Loucy (cell line): ENCODE results near the gene NSL1.

ENCODE experiments used
- H2AFZ ChIP-seq: fragments of 200-600 bp; sonication (generic); 2 replicates; pipeline ENCODE4 v1.6.0; 2016; ENCODE audit warnings: antibody characterized with exemption, mild to moderate bottlenecking, low read length, moderate library complexity
- H3F3A ChIP-seq: fragments of 200-600 bp; 2 replicates; pipeline ENCODE4 v1.6.0; 2016; ENCODE audit warnings: antibody characterized with exemption, low read depth, mild to moderate bottlenecking
- H3K27me3 ChIP-seq: fragments of 200-600 bp; sonication (generic); 2 replicates; pipeline ENCODE4 v1.6.1; 2014; ENCODE audit warnings: low read length, mild to moderate bottlenecking; ENCODE audit not compliant: insufficient read depth, poor library complexity, severe bottlenecking
- H3K36me3 ChIP-seq: fragments of 200-600 bp; sonication (generic); 2 replicates; pipeline ENCODE4 v1.6.1; 2016; ENCODE audit warnings: low read length; ENCODE audit not compliant: insufficient read depth
- H3K4me1 ChIP-seq: fragments of 200-600 bp; sonication (generic); 2 replicates; pipeline ENCODE4 v1.5.1; 2014; ENCODE audit warnings: low read length, mild to moderate bottlenecking; ENCODE audit not compliant: insufficient read depth, poor library complexity, severe bottlenecking
- H3K4me2 ChIP-seq: fragments of 200-600 bp; sonication (generic); 2 replicates; pipeline ENCODE4 v1.6.0; 2014; ENCODE audit warnings: antibody characterized with exemption, low read length, low read depth, mild to moderate bottlenecking; ENCODE audit not compliant: poor library complexity, severe bottlenecking
- H3K4me3 ChIP-seq: fragments of 200-600 bp; sonication (generic); 2 replicates; pipeline ENCODE4 v1.5.1; 2014; ENCODE audit warnings: low read length, mild to moderate bottlenecking, mixed read lengths; ENCODE audit not compliant: poor library complexity, severe bottlenecking
- H3K79me2 ChIP-seq: fragments of 200-600 bp; sonication (generic); 2 replicates; pipeline ENCODE4 v1.6.1; 2014; ENCODE audit warnings: low read length; ENCODE audit not compliant: insufficient read depth
- H3K9ac ChIP-seq: fragments of 200-600 bp; sonication (generic); 2 replicates; pipeline ENCODE4 v1.6.0; 2014; ENCODE audit warnings: mild to moderate bottlenecking, low read depth, low read length, moderate library complexity; ENCODE audit not compliant: poor library complexity, severe bottlenecking
- H3K9me2 ChIP-seq: fragments of 200-600 bp; sonication (generic); replicated peaks from 2 replicates; pipeline ENCODE4 v1.6.1; 2016; ENCODE audit warnings: low read depth, low read length, mixed read lengths
- H3K9me3 ChIP-seq: fragments of 200-600 bp; sonication (generic); 2 replicates; pipeline ENCODE4 v1.6.1; 2014; ENCODE audit warnings: mild to moderate bottlenecking, antibody characterized with exemption, low read length, low read depth; ENCODE audit not compliant: insufficient read depth
- H4K20me1 ChIP-seq: fragments of 200-600 bp; sonication (generic); 2 replicates; pipeline ENCODE4 v1.6.0; 2014; ENCODE audit warnings: antibody characterized with exemption, low read length, mild to moderate bottlenecking; ENCODE audit not compliant: insufficient read depth, poor library complexity, severe bottlenecking
- EZH2phosphoT487 ChIP-seq: fragments of 200-600 bp; IDR thresholded peaks from 2 replicates; pipeline ENCODE4 v1.6.1; 2018; ENCODE audit warnings: antibody characterized with exemption, mild to moderate bottlenecking, moderate library complexity, borderline replicate concordance
- TF ChIP-seq, protein P1 (sequence below): fragments of 200-600 bp; sonication (generic); conservative IDR thresholded peaks from 2 replicates; pipeline ENCODE4 v1.5.1; 2014; ENCODE audit warnings: mild to moderate bottlenecking, antibody characterized with exemption, low read length

The NSL1 gene

DNA sequence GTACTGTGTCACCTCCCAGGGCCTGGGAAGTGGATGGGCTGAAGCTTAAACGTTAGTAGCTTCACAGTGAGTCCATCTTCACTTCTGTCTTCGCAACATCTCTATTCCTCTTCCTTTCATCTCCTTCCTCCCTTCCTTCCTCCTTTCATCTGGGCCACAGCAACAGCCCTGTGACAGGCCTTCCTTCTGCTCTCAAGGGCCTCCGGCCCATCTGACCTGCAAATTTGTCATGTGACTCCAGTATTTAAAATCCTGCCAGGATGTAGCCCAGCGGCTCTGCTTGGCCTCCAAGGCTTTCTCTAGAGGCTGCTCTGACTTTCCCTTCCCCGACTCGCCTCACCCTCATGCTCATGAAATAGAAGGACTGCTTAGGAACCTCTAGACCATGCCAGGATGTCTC is 81.0 kb downstream of the NSL1 start:
- no peaks in the 10 kb centered on the region for H3K9me2 ChIP-seq
- H3F3A ChIP-seq = no peaks in the 10 kb centered on the region
- no peak overlapping the region for H2AFZ ChIP-seq
- H3K27me3 ChIP-seq = no peaks in the 10 kb centered on the region
- no peaks in the 10 kb centered on the region for H3K79me2 ChIP-seq
- H4K20me1 ChIP-seq = no peaks in the 10 kb centered on the region
- no peak overlapping the region for H3K4me2 ChIP-seq
- no peaks in the 10 kb centered on the region for H3K9me3 ChIP-seq
- H3K4me3 ChIP-seq = no peak overlapping the region
- TF ChIP-seq EZH2phosphoT487 = no peak
- TF ChIP-seq, protein P1, sequence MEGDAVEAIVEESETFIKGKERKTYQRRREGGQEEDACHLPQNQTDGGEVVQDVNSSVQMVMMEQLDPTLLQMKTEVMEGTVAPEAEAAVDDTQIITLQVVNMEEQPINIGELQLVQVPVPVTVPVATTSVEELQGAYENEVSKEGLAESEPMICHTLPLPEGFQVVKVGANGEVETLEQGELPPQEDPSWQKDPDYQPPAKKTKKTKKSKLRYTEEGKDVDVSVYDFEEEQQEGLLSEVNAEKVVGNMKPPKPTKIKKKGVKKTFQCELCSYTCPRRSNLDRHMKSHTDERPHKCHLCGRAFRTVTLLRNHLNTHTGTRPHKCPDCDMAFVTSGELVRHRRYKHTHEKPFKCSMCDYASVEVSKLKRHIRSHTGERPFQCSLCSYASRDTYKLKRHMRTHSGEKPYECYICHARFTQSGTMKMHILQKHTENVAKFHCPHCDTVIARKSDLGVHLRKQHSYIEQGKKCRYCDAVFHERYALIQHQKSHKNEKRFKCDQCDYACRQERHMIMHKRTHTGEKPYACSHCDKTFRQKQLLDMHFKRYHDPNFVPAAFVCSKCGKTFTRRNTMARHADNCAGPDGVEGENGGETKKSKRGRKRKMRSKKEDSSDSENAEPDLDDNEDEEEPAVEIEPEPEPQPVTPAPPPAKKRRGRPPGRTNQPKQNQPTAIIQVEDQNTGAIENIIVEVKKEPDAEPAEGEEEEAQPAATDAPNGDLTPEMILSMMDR = no peak
- H3K9ac ChIP-seq = no peak overlapping the region
- no peaks in the 10 kb centered on the region for H3K36me3 ChIP-seq
- H3K4me1 ChIP-seq = no peaks in the 10 kb centered on the region

- Histone ChIP-seq H3K36me3 (no peaks in the 10 kb centered on the region), H3K27me3 (no peaks in the 10 kb centered on the region), H3K9ac (no peak overlapping the region), H4K20me1 (no peaks in the 10 kb centered on the region), H3K9me3 (no peaks in the 10 kb centered on the region), H3K79me2 (no peaks in the 10 kb centered on the region), H3K4me3 (no peak overlapping the region), H3K4me2 (no peak overlapping the region), H3K4me1 (peaks cover 7% of the 10 kb centered on the region), H3K9me2 (no peaks in the 10 kb centered on the region), H3F3A (peaks cover 18% of the 10 kb centered on the region; the same call in 1 of the 2 replicates), H2AFZ (no peak overlapping the region)
- TF ChIP-seq, protein P1 = no peak
- TF ChIP-seq EZH2phosphoT487 = no peak
Measured at GRCh38 chr1:212703991-212704564, 87.5 kb downstream of the NSL1 start.

DNA sequence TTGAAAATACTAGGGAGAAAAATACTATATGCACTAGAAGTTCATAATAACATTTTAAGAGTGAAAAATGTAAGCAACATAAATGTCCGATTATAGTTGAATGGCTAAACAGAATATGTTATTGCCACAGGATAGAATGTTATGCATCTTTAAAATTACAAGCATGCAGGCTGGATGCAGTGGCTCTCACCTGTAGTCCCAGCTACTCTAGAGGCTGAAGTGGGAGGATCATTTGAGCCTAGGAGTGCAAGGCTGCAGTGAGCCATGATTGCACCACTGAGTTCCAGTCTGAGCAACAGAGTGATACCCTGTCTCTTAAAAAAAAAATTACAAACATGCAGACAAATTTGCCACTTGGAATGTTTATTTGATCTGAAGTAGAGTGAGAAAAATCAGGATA is 88.9 kb downstream of the NSL1 start:
- Histone ChIP-seq H3K4me1 (peaks cover 20% of the 10 kb centered on the region), H3K9me2 (no peaks in the 10 kb centered on the region), H4K20me1 (no peaks in the 10 kb centered on the region), H3K4me2 (no peak overlapping the region), H3K79me2 (peaks cover 12% of the 10 kb centered on the region), H3K27me3 (no peaks in the 10 kb centered on the region), H3K4me3 (no peak overlapping the region), H3K36me3 (no peaks in the 10 kb centered on the region), H3K9ac (no peak overlapping the region), H3K9me3 (no peaks in the 10 kb centered on the region), H3F3A (peaks cover 18% of the 10 kb centered on the region; the same call in 1 of the 2 replicates), H2AFZ (no peak overlapping the region)
- no peak for TF ChIP-seq EZH2phosphoT487
- TF ChIP-seq, protein P1 = no peak
